ENCODE results near the gene ITPKC. TPM values are rescaled to one million over a fixed set of nuclear protein-coding genes. Genes with fewer than 3 reads are reported as not detected.
"Not testable (repeated sequence)": the region's sequence is repeated elsewhere in the genome, so short reads cannot be mapped to it uniquely, and the experiment has no call there.

The ITPKC gene
- polyA plus RNA-seq, 3 donors: 14.6 to 58.3 (median 43.1) TPM

GRCh38 chr19:40705950-40706619 lies 10.8 kb upstream of the ITPKC start:
- WGBS, 3 donors: 79 to 90% (median 87%) methylated on average over 7 of the region's 7 CpGs
- H3K27ac ChIP-seq (ENCODE audit: low read depth, low read length): no peak overlapping the region

- H3K27ac ChIP-seq (ENCODE audit: low read depth, low read length): no peak overlapping the region
- 96 to 97% (median 97%) methylated on average over 7 of the region's 7 CpGs for WGBS, 3 donors
Observed at GRCh38 chr19:40707615-40708014, 9.3 kb upstream of the ITPKC start.

- WGBS, 3 donors: 90 to 93% (median 91%) methylated on average over 5 of the region's 5 CpGs
- no peak overlapping the region for H3K27ac ChIP-seq (ENCODE audit: low read depth, low read length)
Observed at GRCh38 chr19:40709817-40710216, 7.1 kb upstream of the ITPKC start.

- 83 to 88% (median 87%) methylated on average over 11 of the region's 11 CpGs for WGBS, 3 donors
Observed at GRCh38 chr19:40713939-40714338, 3.0 kb upstream of the ITPKC start.

GRCh38 chr19:40714441-40715299 lies 2.2 kb upstream of the ITPKC start:
- WGBS, 3 donors: 2 to 4% (median 3%) methylated on average over 31 of the region's 31 CpGs
- peak overlapping the region; percentile 89 for H3K27ac ChIP-seq (ENCODE audit: low read depth, low read length)

More at GRCh38 chr19:40713939-40714338, 3.0 kb upstream of the ITPKC start:
- H3K27ac ChIP-seq (ENCODE audit: low read depth, low read length): no peak overlapping the region

- H3K27ac ChIP-seq (ENCODE audit: low read depth, low read length): peak overlapping the region; percentile 95
- 4 to 7% (median 5%) methylated on average over 8 of the region's 8 CpGs for WGBS, 3 donors
Observed at GRCh38 chr19:40716031-40716481, 856 bp upstream of the ITPKC start.

GRCh38 chr19:40717325-40717879 lies 490 bp downstream of the ITPKC start:
- peak overlapping the region; percentile 95 for H3K27ac ChIP-seq (ENCODE audit: low read depth, low read length)
- 0 to 2% (median 2%) methylated on average over 20 of the region's 20 CpGs for WGBS, 3 donors

GRCh38 chr19:40717880-40718773 lies 1.2 kb downstream of the ITPKC start:
- peak overlapping the region; percentile 95 for H3K27ac ChIP-seq (ENCODE audit: low read depth, low read length)
- WGBS, 3 donors: 20 to 48% (median 45%) methylated on average over 19 to 20 of the region's 20 CpGs

- peak overlapping the region; percentile 76 for H3K27ac ChIP-seq (ENCODE audit: low read depth, low read length)
- 6 to 13% (median 12%) methylated on average over 16 of the region's 16 CpGs for WGBS, 3 donors
Observed at GRCh38 chr19:40718774-40719391, 2.0 kb downstream of the ITPKC start.

- WGBS, 3 donors: 36 to 54% (median 48%) methylated on average over 7 of the region's 7 CpGs
- H3K27ac ChIP-seq (ENCODE audit: low read depth, low read length): no peak overlapping the region
Observed at GRCh38 chr19:40719414-40719894, 2.5 kb downstream of the ITPKC start.

GRCh38 chr19:40721140-40721486 lies 4.2 kb downstream of the ITPKC start:
- peak overlapping the region; percentile 92 for H3K27ac ChIP-seq (ENCODE audit: low read depth, low read length)
- 76 to 88% (median 84%) methylated on average over 6 of the region's 6 CpGs for WGBS, 3 donors

- 52 to 60% (median 57%) methylated on average over 9 of the region's 9 CpGs for WGBS, 3 donors
- H3K27ac ChIP-seq (ENCODE audit: low read depth, low read length): peak overlapping the region; percentile 6
Observed at GRCh38 chr19:40721936-40722661, 5.2 kb downstream of the ITPKC start.

GRCh38 chr19:40723661-40724254 lies 6.8 kb downstream of the ITPKC start:
- WGBS, 3 donors: 95 to 96% (median 96%) methylated on average over 5 of the region's 5 CpGs
- H3K27ac ChIP-seq (ENCODE audit: low read depth, low read length): no peak overlapping the region

- WGBS, 3 donors: 94 to 99% (median 97%) methylated on average over 4 of the region's 4 CpGs
- no peak overlapping the region for H3K27ac ChIP-seq (ENCODE audit: low read depth, low read length)
Observed at GRCh38 chr19:40724315-40724714, 7.4 kb downstream of the ITPKC start.

- WGBS, 3 donors: 91 to 97% (median 95%) methylated on average over 3 of the region's 3 CpGs
- H3K27ac ChIP-seq (ENCODE audit: low read depth, low read length): no peak overlapping the region
Observed at GRCh38 chr19:40724855-40725254, 7.9 kb downstream of the ITPKC start.

GRCh38 chr19:40726279-40726678 lies 9.4 kb downstream of the ITPKC start:
- 97 to 100% (median 99%) methylated on average over 4 of the region's 4 CpGs for WGBS, 3 donors
- no peak overlapping the region for H3K27ac ChIP-seq (ENCODE audit: low read depth, low read length)

GRCh38 chr19:40730065-40730464 lies 13.2 kb downstream of the ITPKC start:
- not testable (repeated sequence) for H3K27ac ChIP-seq (ENCODE audit: low read depth, low read length)
- WGBS, 3 donors: 87 to 92% (median 89%) methylated on average over 5 of the region's 5 CpGs

Data from adipose tissue (tissue), 3 donors.